ENCODE results near the gene TMEM8B. TPM values are rescaled to one million over a fixed set of nuclear protein-coding genes. Genes with fewer than 3 reads are reported as not detected.

The TMEM8B gene
- total and polyA plus RNA-seq, 10 of the 15 experiments (the other 5 are each of a cell fraction or from before 2014, with no cell fraction given), result 0.19 to 7.6 (median 2.5) TPM

DNA sequence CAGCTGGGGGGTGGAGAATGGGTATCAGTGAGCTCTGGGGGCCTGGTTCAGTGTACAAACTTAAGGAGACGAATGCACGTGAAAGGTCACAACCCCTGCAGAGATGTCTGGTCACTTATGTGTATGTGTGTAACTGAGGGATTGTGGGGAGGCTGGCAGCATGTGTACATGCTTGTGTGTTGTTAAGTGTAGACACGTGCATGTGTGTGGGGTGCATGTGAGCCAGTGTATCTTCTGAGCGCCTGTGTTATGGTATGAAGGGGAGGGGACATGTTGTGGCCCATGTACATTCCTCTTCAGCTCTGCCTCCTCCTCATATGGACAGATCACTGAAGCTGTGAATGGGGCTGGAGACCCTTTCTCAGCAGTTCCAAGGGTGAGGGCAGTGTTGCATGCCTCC is 2.0 kb downstream of the TMEM8B start (continued):
- TF ChIP-seq, protein P1, sequence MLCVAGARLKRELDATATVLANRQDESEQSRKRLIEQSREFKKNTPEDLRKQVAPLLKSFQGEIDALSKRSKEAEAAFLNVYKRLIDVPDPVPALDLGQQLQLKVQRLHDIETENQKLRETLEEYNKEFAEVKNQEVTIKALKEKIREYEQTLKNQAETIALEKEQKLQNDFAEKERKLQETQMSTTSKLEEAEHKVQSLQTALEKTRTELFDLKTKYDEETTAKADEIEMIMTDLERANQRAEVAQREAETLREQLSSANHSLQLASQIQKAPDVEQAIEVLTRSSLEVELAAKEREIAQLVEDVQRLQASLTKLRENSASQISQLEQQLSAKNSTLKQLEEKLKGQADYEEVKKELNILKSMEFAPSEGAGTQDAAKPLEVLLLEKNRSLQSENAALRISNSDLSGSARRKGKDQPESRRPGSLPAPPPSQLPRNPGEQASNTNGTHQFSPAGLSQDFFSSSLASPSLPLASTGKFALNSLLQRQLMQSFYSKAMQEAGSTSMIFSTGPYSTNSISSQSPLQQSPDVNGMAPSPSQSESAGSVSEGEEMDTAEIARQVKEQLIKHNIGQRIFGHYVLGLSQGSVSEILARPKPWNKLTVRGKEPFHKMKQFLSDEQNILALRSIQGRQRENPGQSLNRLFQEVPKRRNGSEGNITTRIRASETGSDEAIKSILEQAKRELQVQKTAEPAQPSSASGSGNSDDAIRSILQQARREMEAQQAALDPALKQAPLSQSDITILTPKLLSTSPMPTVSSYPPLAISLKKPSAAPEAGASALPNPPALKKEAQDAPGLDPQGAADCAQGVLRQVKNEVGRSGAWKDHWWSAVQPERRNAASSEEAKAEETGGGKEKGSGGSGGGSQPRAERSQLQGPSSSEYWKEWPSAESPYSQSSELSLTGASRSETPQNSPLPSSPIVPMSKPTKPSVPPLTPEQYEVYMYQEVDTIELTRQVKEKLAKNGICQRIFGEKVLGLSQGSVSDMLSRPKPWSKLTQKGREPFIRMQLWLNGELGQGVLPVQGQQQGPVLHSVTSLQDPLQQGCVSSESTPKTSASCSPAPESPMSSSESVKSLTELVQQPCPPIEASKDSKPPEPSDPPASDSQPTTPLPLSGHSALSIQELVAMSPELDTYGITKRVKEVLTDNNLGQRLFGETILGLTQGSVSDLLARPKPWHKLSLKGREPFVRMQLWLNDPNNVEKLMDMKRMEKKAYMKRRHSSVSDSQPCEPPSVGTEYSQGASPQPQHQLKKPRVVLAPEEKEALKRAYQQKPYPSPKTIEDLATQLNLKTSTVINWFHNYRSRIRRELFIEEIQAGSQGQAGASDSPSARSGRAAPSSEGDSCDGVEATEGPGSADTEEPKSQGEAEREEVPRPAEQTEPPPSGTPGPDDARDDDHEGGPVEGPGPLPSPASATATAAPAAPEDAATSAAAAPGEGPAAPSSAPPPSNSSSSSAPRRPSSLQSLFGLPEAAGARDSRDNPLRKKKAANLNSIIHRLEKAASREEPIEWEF (IDR thresholded peaks at IDR 0.05; ENCODE audit: insufficient replicate concordance, low read depth, low read length), result no peak
- TF ChIP-seq SUZ12 (IDR thresholded peaks at IDR 0.05; ENCODE audit: unreplicated experiment) (no peak), WRNIP1 (IDR thresholded peaks at IDR 0.05; ENCODE audit: borderline replicate concordance, low read depth, low read length) (no peak), MTA3 (IDR thresholded peaks at IDR 0.05; ENCODE audit: borderline replicate concordance, low read length) (no peak), IKZF1 (conservative IDR thresholded peaks at IDR 0.05) (no peak), JUND (IDR thresholded peaks at IDR 0.05; ENCODE audit: low read depth, low read length) (no peak)
- TF ChIP-seq, protein P2, sequence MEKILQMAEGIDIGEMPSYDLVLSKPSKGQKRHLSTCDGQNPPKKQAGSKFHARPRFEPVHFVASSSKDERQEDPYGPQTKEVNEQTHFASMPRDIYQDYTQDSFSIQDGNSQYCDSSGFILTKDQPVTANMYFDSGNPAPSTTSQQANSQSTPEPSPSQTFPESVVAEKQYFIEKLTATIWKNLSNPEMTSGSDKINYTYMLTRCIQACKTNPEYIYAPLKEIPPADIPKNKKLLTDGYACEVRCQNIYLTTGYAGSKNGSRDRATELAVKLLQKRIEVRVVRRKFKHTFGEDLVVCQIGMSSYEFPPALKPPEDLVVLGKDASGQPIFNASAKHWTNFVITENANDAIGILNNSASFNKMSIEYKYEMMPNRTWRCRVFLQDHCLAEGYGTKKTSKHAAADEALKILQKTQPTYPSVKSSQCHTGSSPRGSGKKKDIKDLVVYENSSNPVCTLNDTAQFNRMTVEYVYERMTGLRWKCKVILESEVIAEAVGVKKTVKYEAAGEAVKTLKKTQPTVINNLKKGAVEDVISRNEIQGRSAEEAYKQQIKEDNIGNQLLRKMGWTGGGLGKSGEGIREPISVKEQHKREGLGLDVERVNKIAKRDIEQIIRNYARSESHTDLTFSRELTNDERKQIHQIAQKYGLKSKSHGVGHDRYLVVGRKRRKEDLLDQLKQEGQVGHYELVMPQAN (conservative IDR thresholded peaks at IDR 0.05), result no peak
- TF ChIP-seq, protein P3, sequence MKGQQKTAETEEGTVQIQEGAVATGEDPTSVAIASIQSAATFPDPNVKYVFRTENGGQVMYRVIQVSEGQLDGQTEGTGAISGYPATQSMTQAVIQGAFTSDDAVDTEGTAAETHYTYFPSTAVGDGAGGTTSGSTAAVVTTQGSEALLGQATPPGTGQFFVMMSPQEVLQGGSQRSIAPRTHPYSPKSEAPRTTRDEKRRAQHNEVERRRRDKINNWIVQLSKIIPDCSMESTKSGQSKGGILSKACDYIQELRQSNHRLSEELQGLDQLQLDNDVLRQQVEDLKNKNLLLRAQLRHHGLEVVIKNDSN (IDR thresholded peaks at IDR 0.05; ENCODE audit: borderline replicate concordance, extremely low read length, insufficient read depth, low read depth, low read length), result no peak

All from GM12878 (cell line).